HepG2 (cell line): ENCODE results near the gene SLC25A11. TPM values are rescaled to one million over a fixed set of nuclear protein-coding genes. Genes with fewer than 3 reads are reported as not detected.
"Not testable (repeated sequence)": the region's sequence is repeated elsewhere in the genome, so short reads cannot be mapped to it uniquely, and the experiment has no call there.

ENCODE experiments used
- ATAC-seq: fragments of 200-7000 bp; cut with Tn5 transposase; 3 replicates; pipeline ENCODE4 v1.9.1; 2020; ENCODE audit warnings: mild to moderate bottlenecking, moderate library complexity
- BruUV-seq: library from RNA; stranded (reverse); fragments of 400-500 nt; replicated peaks from 2 replicates; lab custom pipeline; 2021; lab: Mats Ljungman, UMichigan
- CTCF ChIA-PET: fragments of 300-600 bp; formaldehyde crosslinking; extraction: SDS; loops from one replicate; lab custom pipeline; 2021; ENCODE audit warnings: low total read pairs, inconsistent platforms, low intra/inter-chr PET ratio; lab: Yijun Ruan, JAX
- POLR2A ChIA-PET: fragments of 350-600 bp; sonication (Branson Sonifier 250); formaldehyde crosslinking; loops from one replicate; lab custom pipeline; 2020; ENCODE audit warnings: antibody characterized with exemption, inconsistent platforms; lab: Yijun Ruan, JAX
- DNase-seq: peaks from one replicate; pipeline ENCODE4 v3.0.0-alpha.2; 2015; ENCODE audit warnings: low spot score
- FAIRE-seq: peaks from 3 replicates; lab custom pipeline; 2011; peaks lifted over from hg19 to GRCh38; lab: Jason Lieb, UNC
- H2AFZ ChIP-seq: one replicate; pipeline ENCODE4 v1.6.1; 2011; ENCODE audit warnings: low read length, inconsistent platforms
- H3K27ac ChIP-seq: fragments of 300-600 bp; 3 replicates; pipeline ENCODE4 v1.8.0; 2011; ENCODE audit warnings: mixed run types, mild to moderate bottlenecking, mixed read lengths, low read length, inconsistent platforms; ENCODE audit not compliant: insufficient read depth; ENCODE audit errors: extremely low read length
- H3K27me3 ChIP-seq, 2 experiments: fragments of 200-600 bp in 1 of 2; 2 replicates in 1 of 2; 3 replicates in 1 of 2; pipeline versions ENCODE4 v1.6.0 to v1.8.0; 2011; ENCODE audit warnings: low read length in 2 of 2, mild to moderate bottlenecking in 2 of 2, moderate library complexity in 2 of 2, inconsistent platforms in 1 of 2; ENCODE audit not compliant: insufficient read depth in 2 of 2, control insufficient read depth in 1 of 2
- H3K36me3 ChIP-seq, 2 experiments: fragments of 200-600 bp in 1 of 2; replicated peaks in 1 of 2; 2 replicates in 1 of 2; 3 replicates in 1 of 2; pipeline versions ENCODE4 v1.5.1 to v1.8.0; 2011; ENCODE audit warnings: low read length in 2 of 2, inconsistent platforms in 1 of 2; ENCODE audit not compliant: insufficient read depth in 2 of 2, control insufficient read depth in 1 of 2
- H3K4me1 ChIP-seq: 2 replicates; pipeline ENCODE4 v1.5.1; 2012; ENCODE audit warnings: low read length, inconsistent platforms; ENCODE audit not compliant: insufficient read depth
- H3K4me2 ChIP-seq: 2 replicates; pipeline ENCODE4 v1.6.0; 2011; ENCODE audit warnings: low read depth, low read length, inconsistent platforms
- H3K4me3 ChIP-seq, 3 experiments: fragments of 200-600 bp in 1 of 3; sonication (generic), shearing (Covaris generic) in 1 of 3; replicated peaks in 1 of 3; 2 replicates each; pipeline ENCODE4 v1.5.1; 2011 to 2016; ENCODE audit warnings: low read length in 3 of 3, inconsistent platforms in 2 of 3, low read depth in 2 of 3, mild to moderate bottlenecking in 2 of 3, control low read depth in 1 of 3, mixed read lengths in 1 of 3; ENCODE audit not compliant: insufficient read depth in 1 of 3
- H3K79me2 ChIP-seq: one replicate; pipeline ENCODE4 v1.6.1; 2011; ENCODE audit warnings: low read length, inconsistent platforms; ENCODE audit not compliant: insufficient read depth
- H3K9ac ChIP-seq: 2 replicates; pipeline ENCODE4 v1.6.0; 2011; ENCODE audit warnings: mild to moderate bottlenecking, low read depth, low read length, inconsistent platforms; ENCODE audit not compliant: insufficient read depth
- H3K9me3 ChIP-seq: 2 replicates; pipeline ENCODE4 v1.5.1; 2012; ENCODE audit warnings: mild to moderate bottlenecking, low read length
- H4K20me1 ChIP-seq: 2 replicates; pipeline ENCODE4 v1.6.0; 2011; ENCODE audit warnings: inconsistent platforms, mild to moderate bottlenecking, low read length, moderate library complexity; ENCODE audit not compliant: insufficient read depth
- AKNA ChIP-seq: sonication (generic); formaldehyde crosslinking; IDR thresholded peaks from 2 replicates; pipeline ENCODE4 v1.4.0; 2020; ENCODE audit warnings: missing genetic modification reagents, borderline replicate concordance
- CAMTA2 ChIP-seq: sonication (generic); formaldehyde crosslinking; IDR thresholded peaks from 2 replicates; pipeline ENCODE4 v1.4.0; 2020; ENCODE audit warnings: mild to moderate bottlenecking, missing genetic modification reagents, borderline replicate concordance
- HHEX ChIP-seq: IDR thresholded peaks from 2 replicates; pipeline ENCODE4 v1.6.1; 2016; ENCODE audit warnings: control low read depth
- HINFP ChIP-seq: sonication (generic); formaldehyde crosslinking; IDR thresholded peaks from 2 replicates; pipeline ENCODE4 v1.4.0; 2020; ENCODE audit warnings: low read depth, mild to moderate bottlenecking, missing genetic modification reagents
- ISL2 ChIP-seq: sonication (generic); formaldehyde crosslinking; IDR thresholded peaks from 2 replicates; pipeline ENCODE4 v1.5.0; 2020; ENCODE audit warnings: missing genetic modification reagents
- NFE2 ChIP-seq: sonication (generic); formaldehyde crosslinking; IDR thresholded peaks from 2 replicates; pipeline ENCODE4 v1.4.0; 2020; ENCODE audit warnings: missing genetic modification reagents
- SIN3A ChIP-seq: IDR thresholded peaks from 2 replicates; pipeline ENCODE4 v1.6.1; 2011; ENCODE audit warnings: low read depth, mild to moderate bottlenecking, control low read depth, low read length, borderline replicate concordance
- SP140L ChIP-seq: sonication (generic); formaldehyde crosslinking; IDR thresholded peaks from 2 replicates; pipeline ENCODE4 v1.4.0; 2020; ENCODE audit warnings: missing genetic modification reagents, borderline replicate concordance
- ZFYVE20 ChIP-seq: sonication (generic); formaldehyde crosslinking; IDR thresholded peaks from 2 replicates; pipeline ENCODE4 v1.8.0; 2023; ENCODE audit warnings: low read depth, mild to moderate bottlenecking, moderate library complexity, missing genetic modification reagents, borderline replicate concordance
- ZNF337 ChIP-seq: sonication (generic); formaldehyde crosslinking; IDR thresholded peaks from 2 replicates; pipeline ENCODE4 v1.5.1; 2020; ENCODE audit warnings: missing genetic modification reagents, low read depth, mild to moderate bottlenecking, borderline replicate concordance
- ZNF430 ChIP-seq: sonication (generic); formaldehyde crosslinking; IDR thresholded peaks from 2 replicates; pipeline ENCODE4 v1.9.0; 2021; ENCODE audit warnings: mild to moderate bottlenecking, missing genetic modification reagents
- ZNF576 ChIP-seq: sonication (generic); formaldehyde crosslinking; IDR thresholded peaks from 2 replicates; pipeline ENCODE4 v1.4.0; 2020; ENCODE audit warnings: mild to moderate bottlenecking, missing genetic modification reagents
- ZNF619 ChIP-seq: sonication (generic); formaldehyde crosslinking; IDR thresholded peaks from 2 replicates; pipeline ENCODE4 v1.4.0; 2020; ENCODE audit warnings: mild to moderate bottlenecking, missing genetic modification reagents
- ZNF749 ChIP-seq: sonication (generic); formaldehyde crosslinking; IDR thresholded peaks from 2 replicates; pipeline ENCODE4 v1.8.0; 2022; ENCODE audit warnings: mild to moderate bottlenecking, missing genetic modification reagents, moderate library complexity, borderline replicate concordance
- ZSCAN30 ChIP-seq: sonication (generic); formaldehyde crosslinking; IDR thresholded peaks from 2 replicates; pipeline ENCODE4 v1.5.0; 2020; ENCODE audit warnings: mild to moderate bottlenecking, missing genetic modification reagents
- in situ Hi-C: cut with HindIII; loops from 2 replicates; pipeline ENCODE4 v1.10.0; 2017; ENCODE audit warnings: low pct_unique_long_range_greater_than_20kb; ENCODE audit not compliant: extremely low pct_ligation_motif_present
- intact Hi-C: fragments of 100-400 bp; cut with micrococcal nuclease; formaldehyde crosslinking; loops from one replicate; pipeline ENCODE4 v1.10.0; 2022; ENCODE audit not compliant: unreplicated experiment
- polyA plus RNA-seq, 8 experiments: library from polyadenylated mRNA; depleted of rRNA in 3 of 8; stranded (reverse) in 7 of 8; unstranded in 1 of 8; fragments of >200 nt; fragmentation: Illumina TruSeq in 4 of 8; extraction: Trizol in 4 of 8; gene quantifications; 2 replicates each; pipeline versions ENCODE4 v1.2.1 to v1.2.3, GENCODE V29; 2011 to 2016; ENCODE audit warnings: low read depth in 4 of 8, missing spikeins in 1 of 8, mixed read lengths in 1 of 8; ENCODE audit not compliant: insufficient read depth in 1 of 8
- total RNA-seq, 5 experiments: library from RNA; depleted of rRNA; stranded (reverse); fragments of >200 nt; fragmentation: Illumina TruSeq; extraction: Trizol; gene quantifications; 2 replicates each; pipeline ENCODE4 v1.2.3, GENCODE V29; 2016; ENCODE audit warnings: low read depth in 1 of 5
- TF ChIP-seq, protein P1 (sequence below): sonication (generic); formaldehyde crosslinking; IDR thresholded peaks from 2 replicates; pipeline ENCODE4 v1.4.0; 2020; ENCODE audit warnings: low read depth, mild to moderate bottlenecking, missing genetic modification reagents

SLC25A11 gene
- total and polyA plus RNA-seq, 2 of the 13 experiments (the other 11 are each of a cell fraction or from before 2014, with no cell fraction given): 35.4 to 47.2 TPM

DNA sequence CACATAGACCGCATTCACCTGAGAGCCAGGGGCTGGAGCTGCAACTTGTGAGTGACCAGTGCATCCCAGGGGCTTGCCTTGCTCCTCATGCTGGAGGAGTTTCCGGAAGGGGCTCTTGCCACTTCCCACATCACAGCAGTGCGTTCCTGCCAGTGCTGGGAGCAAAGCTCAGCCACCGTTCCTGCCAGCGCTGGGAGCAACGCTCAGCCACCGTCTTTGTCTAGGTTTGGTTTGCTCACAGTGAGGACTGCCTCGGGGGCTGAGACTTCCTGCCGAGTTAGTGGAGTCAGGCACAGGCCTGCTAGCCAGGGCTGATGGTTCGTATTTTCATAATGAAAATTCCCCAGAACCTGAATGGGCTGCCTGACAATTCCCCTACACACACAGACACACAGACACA, 31.5 kb downstream of the SLC25A11 start (continued):
- TF ChIP-seq HINFP (CRISPR knock-in tag) (peak; percentile 47; the same call in 1 of the 2 replicates), ISL2 (CRISPR knock-in tag) (no peak), ZNF619 (CRISPR knock-in tag) (no peak), CAMTA2 (CRISPR knock-in tag) (no peak), ZFYVE20 (CRISPR knock-in tag) (no peak), ZNF576 (CRISPR knock-in tag) (no peak), ZNF337 (CRISPR knock-in tag) (no peak), ZSCAN30 (CRISPR knock-in tag) (no peak), SIN3A (no peak), HHEX (CRISPR knock-in tag) (no peak), SP140L (CRISPR knock-in tag) (no peak), ZNF430 (CRISPR knock-in tag) (no peak), NFE2 (CRISPR knock-in tag) (no peak), AKNA (no peak), ZNF749 (CRISPR knock-in tag) (no peak)
- TF ChIP-seq, protein P1, sequence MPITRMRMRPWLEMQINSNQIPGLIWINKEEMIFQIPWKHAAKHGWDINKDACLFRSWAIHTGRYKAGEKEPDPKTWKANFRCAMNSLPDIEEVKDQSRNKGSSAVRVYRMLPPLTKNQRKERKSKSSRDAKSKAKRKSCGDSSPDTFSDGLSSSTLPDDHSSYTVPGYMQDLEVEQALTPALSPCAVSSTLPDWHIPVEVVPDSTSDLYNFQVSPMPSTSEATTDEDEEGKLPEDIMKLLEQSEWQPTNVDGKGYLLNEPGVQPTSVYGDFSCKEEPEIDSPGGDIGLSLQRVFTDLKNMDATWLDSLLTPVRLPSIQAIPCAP (CRISPR knock-in tag): no peak

GRCh38 chr17:4906642-4907041, 33.2 kb downstream of the SLC25A11 start:
- CTCF ChIA-PET, H2AFZ ChIP-seq, H3K79me2 ChIP-seq, POLR2A ChIA-PET, ATAC-seq, DNase-seq, FAIRE-seq, H3K4me2 ChIP-seq, H4K20me1 ChIP-seq, H3K27me3 ChIP-seq, H3K9me3 ChIP-seq, BruUV-seq, H3K36me3 ChIP-seq, H3K4me3 ChIP-seq, H3K27ac ChIP-seq, H3K9ac ChIP-seq: not testable (repeated sequence)
- in situ Hi-C loops (loop anchor here (10.0 kb wide), 1 partner anchor 148 kb away; no protein-coding TSS in a partner anchor), intact Hi-C loops (loop anchor here (5.0 to 10.0 kb wide), 3 partner anchors 46 to 158 kb away; partner anchors contain the start of genes ENO3 and SPAG7)
- H3K4me1 ChIP-seq: peaks cover 69% of the 10 kb centered on the region
